ENCODE results near the gene DMXL1.
A peak's percentile ranks its signal among the peaks of the same experiment; 100 is the strongest.

Gene DMXL1

GRCh38 chr5:119070828-119071560 is at the start of gene DMXL1 (continued):
- peak; percentile 91 for TF ChIP-seq SP2 (tag by site-specific recombination; IDR thresholded peaks at IDR 0.05)
- no peak for TF ChIP-seq ZNF394 (tag by site-specific recombination; IDR thresholded peaks at IDR 0.05; ENCODE audit: borderline replicate concordance)
- TF ChIP-seq ZNF37A (tag by site-specific recombination; IDR thresholded peaks at IDR 0.05) = no peak
- 0 out of 2 replicates have a peak, but pooled peaks have one; percentile 24 for TF ChIP-seq ZNF580 (tag by site-specific recombination; IDR thresholded peaks at IDR 0.05)
- TF ChIP-seq HOXA7 (CRISPR knock-in tag; IDR thresholded peaks at IDR 0.05; ENCODE audit: borderline replicate concordance) = no peak
- no peak for TF ChIP-seq ZNF585B (tag by site-specific recombination; IDR thresholded peaks at IDR 0.05)
- TF ChIP-seq ZNF398 (tag by site-specific recombination; IDR thresholded peaks at IDR 0.05) = peak; percentile 45; the same call in 1 of the 2 replicates
- TF ChIP-seq ZNF660 (tag by site-specific recombination; IDR thresholded peaks at IDR 0.05) = peak; percentile 45; the same call in 1 of the 2 replicates
- TF ChIP-seq ZNF521 (tag by site-specific recombination; IDR thresholded peaks at IDR 0.05) = no peak
- TF ChIP-seq ZNF548 (tag by site-specific recombination; IDR thresholded peaks at IDR 0.05) = no peak
- TF ChIP-seq, protein P1, sequence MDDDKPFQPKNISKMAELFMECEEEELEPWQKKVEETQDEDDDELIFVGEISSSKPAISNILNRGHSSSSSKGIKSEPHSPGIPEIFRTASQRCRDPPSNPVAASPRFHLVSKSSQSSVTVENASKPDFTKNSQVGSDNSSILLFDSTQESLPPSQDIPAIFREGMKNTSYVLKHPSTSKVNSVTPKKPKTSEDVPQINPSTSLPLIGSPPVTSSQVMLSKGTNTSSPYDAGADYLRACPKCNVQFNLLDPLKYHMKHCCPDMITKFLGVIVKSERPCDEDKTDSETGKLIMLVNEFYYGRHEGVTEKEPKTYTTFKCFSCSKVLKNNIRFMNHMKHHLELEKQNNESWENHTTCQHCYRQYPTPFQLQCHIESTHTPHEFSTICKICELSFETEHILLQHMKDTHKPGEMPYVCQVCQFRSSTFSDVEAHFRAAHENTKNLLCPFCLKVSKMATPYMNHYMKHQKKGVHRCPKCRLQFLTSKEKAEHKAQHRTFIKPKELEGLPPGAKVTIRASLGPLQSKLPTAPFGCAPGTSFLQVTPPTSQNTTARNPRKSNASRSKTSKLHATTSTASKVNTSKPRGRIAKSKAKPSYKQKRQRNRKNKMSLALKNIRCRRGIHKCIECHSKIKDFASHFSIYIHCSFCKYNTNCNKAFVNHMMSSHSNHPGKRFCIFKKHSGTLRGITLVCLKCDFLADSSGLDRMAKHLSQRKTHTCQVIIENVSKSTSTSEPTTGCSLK (tag by site-specific recombination; IDR thresholded peaks at IDR 0.05) = no peak
- no peak for TF ChIP-seq ZNF658 (tag by site-specific recombination; IDR thresholded peaks at IDR 0.05)
- TF ChIP-seq ZNF558 (tag by site-specific recombination; IDR thresholded peaks at IDR 0.05) = no peak
- TF ChIP-seq, protein P2, sequence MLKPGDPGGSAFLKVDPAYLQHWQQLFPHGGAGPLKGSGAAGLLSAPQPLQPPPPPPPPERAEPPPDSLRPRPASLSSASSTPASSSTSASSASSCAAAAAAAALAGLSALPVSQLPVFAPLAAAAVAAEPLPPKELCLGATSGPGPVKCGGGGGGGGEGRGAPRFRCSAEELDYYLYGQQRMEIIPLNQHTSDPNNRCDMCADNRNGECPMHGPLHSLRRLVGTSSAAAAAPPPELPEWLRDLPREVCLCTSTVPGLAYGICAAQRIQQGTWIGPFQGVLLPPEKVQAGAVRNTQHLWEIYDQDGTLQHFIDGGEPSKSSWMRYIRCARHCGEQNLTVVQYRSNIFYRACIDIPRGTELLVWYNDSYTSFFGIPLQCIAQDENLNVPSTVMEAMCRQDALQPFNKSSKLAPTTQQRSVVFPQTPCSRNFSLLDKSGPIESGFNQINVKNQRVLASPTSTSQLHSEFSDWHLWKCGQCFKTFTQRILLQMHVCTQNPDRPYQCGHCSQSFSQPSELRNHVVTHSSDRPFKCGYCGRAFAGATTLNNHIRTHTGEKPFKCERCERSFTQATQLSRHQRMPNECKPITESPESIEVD (tag by site-specific recombination; IDR thresholded peaks at IDR 0.05) = peak; percentile 32; the same call in 1 of the 2 replicates
- peak; percentile 98 for TF ChIP-seq ZEB2 (tag by site-specific recombination; IDR thresholded peaks at IDR 0.05)
- TF ChIP-seq ZSCAN23 (tag by site-specific recombination; IDR thresholded peaks at IDR 0.05) = peak; percentile 61; the same call in 1 of the 2 replicates
- TF ChIP-seq ZNF416 (tag by site-specific recombination; IDR thresholded peaks at IDR 0.05) = no peak
- no peak for TF ChIP-seq ZNF777 (tag by site-specific recombination; IDR thresholded peaks at IDR 0.05; ENCODE audit: borderline replicate concordance)
- TF ChIP-seq, protein P3, sequence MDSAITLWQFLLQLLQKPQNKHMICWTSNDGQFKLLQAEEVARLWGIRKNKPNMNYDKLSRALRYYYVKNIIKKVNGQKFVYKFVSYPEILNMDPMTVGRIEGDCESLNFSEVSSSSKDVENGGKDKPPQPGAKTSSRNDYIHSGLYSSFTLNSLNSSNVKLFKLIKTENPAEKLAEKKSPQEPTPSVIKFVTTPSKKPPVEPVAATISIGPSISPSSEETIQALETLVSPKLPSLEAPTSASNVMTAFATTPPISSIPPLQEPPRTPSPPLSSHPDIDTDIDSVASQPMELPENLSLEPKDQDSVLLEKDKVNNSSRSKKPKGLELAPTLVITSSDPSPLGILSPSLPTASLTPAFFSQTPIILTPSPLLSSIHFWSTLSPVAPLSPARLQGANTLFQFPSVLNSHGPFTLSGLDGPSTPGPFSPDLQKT (IDR thresholded peaks at IDR 0.05; ENCODE audit: borderline replicate concordance, low read depth, low read length) = no peak
- TF ChIP-seq, protein P4, sequence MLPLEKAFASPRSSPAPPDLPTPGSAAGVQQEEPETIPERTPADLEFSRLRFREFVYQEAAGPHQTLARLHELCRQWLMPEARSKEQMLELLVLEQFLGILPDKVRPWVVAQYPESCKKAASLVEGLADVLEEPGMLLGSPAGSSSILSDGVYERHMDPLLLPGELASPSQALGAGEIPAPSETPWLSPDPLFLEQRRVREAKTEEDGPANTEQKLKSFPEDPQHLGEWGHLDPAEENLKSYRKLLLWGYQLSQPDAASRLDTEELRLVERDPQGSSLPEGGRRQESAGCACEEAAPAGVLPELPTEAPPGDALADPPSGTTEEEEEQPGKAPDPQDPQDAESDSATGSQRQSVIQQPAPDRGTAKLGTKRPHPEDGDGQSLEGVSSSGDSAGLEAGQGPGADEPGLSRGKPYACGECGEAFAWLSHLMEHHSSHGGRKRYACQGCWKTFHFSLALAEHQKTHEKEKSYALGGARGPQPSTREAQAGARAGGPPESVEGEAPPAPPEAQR (tag by site-specific recombination; IDR thresholded peaks at IDR 0.05) = no peak
- TF ChIP-seq ZNF223 (tag by site-specific recombination; IDR thresholded peaks at IDR 0.05) = no peak
- no peak for TF ChIP-seq ZNF791 (tag by site-specific recombination; IDR thresholded peaks at IDR 0.05)
- no peak for TF ChIP-seq ZNF202 (tag by site-specific recombination; IDR thresholded peaks at IDR 0.05; ENCODE audit: borderline replicate concordance)
- peak; percentile 80 for TF ChIP-seq ZNF341 (tag by site-specific recombination; IDR thresholded peaks at IDR 0.05; ENCODE audit: low read depth)
- TF ChIP-seq FEZF1 (tag by site-specific recombination; IDR thresholded peaks at IDR 0.05) = no peak
- no peak for TF ChIP-seq ZNF133 (tag by site-specific recombination; IDR thresholded peaks at IDR 0.05)
- peak; percentile 67; the same call in 1 of the 2 replicates for TF ChIP-seq INSM2 (tag by site-specific recombination; IDR thresholded peaks at IDR 0.05)
- peak; percentile 82 for TF ChIP-seq SCRT2 (tag by site-specific recombination; IDR thresholded peaks at IDR 0.05)

Measured in HEK293 (cell line).